GM21619 (cell line): ENCODE measurements around the gene ADGRF1.
A peak's percentile ranks its signal among the peaks of the same experiment; 100 is the strongest.
"Not testable (repeated sequence)": the region's sequence is repeated elsewhere in the genome, so short reads cannot be mapped to it uniquely, and the experiment has no call there.

ENCODE experiments used
- ATAC-seq: cut with Tn5 transposase; IDR thresholded peaks from one replicate; pipeline ENCODE4 v1.9.1; 2021; ENCODE audit not compliant: unreplicated experiment

Gene ADGRF1

GRCh38 chr6:47061309-47062300 is 19.5 kb upstream of the ADGRF1 start:
- no peak for ATAC-seq

- ATAC-seq, result no peak
Observed at GRCh38 chr6:47059216-47059885, 17.2 kb upstream of the ADGRF1 start.

GRCh38 chr6:47057830-47058540 is 15.9 kb upstream of the ADGRF1 start:
- ATAC-seq, result no peak

GRCh38 chr6:47056832-47057231 is 14.7 kb upstream of the ADGRF1 start:
- ATAC-seq, result no peak

DNA sequence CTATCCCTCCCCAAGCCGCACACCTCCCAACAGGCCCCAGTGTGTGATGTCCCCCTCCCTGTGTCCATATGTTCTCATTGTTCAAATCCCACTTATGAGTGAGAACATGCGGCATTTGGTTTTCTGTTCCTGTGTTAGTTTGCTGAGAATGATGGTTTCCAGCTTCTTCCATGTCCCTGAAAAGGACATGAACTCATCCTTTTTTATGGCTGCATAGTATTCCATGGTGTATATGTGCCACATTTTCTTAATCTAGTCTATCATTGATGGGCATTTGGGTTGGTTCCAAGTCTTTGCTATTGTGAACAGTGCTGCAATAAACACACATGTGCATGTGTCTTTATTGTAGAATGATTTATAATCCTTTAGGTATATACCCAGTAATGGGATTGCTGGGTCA is 12.2 kb upstream of the ADGRF1 start:
- ATAC-seq, result not testable (repeated sequence)

DNA sequence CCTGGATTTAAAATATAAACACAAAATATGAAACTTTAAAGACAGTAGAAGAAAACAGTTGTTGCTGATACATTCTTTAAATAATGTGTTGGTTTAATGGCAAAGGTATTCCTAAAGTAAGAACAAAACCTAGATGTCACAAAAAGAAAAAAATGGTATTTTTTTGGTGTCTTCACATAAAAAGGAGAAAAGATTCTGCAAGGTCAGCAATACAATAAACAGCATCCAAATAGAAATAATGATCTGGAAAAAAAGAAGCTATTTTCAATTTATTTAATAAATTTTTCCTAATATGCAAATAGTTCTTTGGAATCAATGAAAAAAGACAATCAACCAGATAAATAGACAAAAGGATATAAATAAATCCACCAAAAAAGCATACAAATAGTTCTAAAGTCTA is 6.5 kb upstream of the ADGRF1 start:
- no peak for ATAC-seq

DNA sequence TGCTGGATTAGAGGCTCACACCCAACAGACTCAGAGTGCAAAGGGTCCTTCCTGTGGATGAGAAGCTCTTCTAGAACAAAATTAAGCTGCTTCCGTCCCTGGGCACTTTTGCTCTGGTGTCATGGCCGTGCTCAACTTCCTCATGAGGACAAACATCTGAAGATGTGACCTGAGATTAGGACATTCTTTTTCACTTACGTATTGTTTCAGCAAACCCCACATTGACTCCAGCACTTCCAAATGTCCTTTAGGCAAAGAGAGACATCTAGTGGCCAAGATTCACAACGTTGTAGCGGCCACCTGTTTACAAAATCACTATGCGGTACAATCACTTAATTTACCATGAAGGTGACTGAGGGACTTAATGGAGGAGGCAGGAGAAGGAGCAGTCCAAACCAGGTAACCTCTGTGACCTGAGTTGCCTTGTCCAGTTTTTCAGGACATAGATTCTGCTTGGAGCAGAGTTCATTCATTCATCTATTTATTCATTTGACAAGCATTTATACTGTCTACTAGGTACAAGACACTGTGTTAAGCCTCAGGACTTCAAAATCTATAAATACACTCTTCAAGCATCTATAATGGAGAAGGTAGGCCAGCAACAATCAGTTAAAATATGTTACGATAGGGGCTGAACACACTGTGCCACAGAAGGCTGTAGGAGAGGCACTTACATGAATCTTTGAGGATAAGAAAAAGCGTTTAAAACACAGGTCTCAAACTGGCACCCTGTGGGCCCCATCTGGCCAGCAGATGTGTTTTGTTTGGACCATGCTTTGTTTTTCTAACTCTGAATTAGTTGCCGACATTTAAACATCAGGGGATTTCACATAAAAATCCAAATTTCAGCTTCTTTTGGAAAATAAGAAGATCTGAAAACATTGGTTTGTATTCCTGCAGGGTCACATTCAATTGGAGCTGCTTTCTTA is 5.6 kb upstream of the ADGRF1 start:
- ATAC-seq, result peak; percentile 91

DNA sequence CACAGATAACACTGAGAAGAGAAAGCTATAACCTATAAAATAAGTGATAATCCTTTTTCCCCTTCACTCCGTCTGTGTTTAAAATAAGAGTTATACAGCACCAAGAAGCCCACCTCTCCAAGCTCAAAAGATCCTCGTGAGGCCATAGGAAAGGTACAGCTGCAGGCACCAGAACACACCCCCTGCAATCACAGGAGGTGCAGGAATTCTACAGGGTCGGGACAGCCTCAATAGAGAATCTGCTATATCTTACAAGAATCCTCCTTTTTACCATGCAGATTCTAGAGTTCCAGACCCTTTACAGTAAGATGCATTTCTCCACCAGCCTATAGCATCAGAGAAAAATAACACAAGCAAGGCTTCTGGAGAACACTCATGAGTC is 5.0 kb upstream of the ADGRF1 start:
- no peak for ATAC-seq

- no peak for ATAC-seq
Observed at GRCh38 chr6:47044397-47044796, 2.3 kb upstream of the ADGRF1 start.

GRCh38 chr6:47043286-47043685 is 1.2 kb upstream of the ADGRF1 start:
- ATAC-seq, result no peak

- ATAC-seq, result no peak
Observed at GRCh38 chr6:47041741-47042140, 391 bp downstream of the ADGRF1 start.

- no peak for ATAC-seq
Observed at GRCh38 chr6:47034926-47035325, 7.2 kb downstream of the ADGRF1 start.

- no peak for ATAC-seq
Observed at GRCh38 chr6:47034421-47034820, 7.7 kb downstream of the ADGRF1 start.

- ATAC-seq, result no peak
Observed at GRCh38 chr6:47032974-47033765, 9.0 kb downstream of the ADGRF1 start.

DNA sequence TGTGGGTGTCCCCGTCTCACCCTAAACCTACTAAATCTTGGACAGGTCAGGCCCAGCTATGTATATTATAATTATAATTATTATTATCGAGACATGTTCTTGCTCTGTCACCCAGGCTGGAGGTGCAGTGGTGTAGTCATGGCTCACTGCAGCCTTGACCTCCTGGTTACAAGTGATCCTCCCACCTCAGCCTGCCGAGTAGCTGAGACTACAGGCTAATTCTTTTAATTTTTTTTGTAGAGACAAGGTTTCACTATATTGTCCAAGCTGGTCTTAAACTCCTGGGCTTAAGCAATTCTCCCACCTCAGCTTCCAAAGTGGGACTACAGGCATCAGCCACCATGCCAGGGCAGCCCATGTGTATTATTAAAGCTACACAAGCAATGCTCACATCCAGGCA is 10.5 kb downstream of the ADGRF1 start:
- ATAC-seq, result no peak

DNA sequence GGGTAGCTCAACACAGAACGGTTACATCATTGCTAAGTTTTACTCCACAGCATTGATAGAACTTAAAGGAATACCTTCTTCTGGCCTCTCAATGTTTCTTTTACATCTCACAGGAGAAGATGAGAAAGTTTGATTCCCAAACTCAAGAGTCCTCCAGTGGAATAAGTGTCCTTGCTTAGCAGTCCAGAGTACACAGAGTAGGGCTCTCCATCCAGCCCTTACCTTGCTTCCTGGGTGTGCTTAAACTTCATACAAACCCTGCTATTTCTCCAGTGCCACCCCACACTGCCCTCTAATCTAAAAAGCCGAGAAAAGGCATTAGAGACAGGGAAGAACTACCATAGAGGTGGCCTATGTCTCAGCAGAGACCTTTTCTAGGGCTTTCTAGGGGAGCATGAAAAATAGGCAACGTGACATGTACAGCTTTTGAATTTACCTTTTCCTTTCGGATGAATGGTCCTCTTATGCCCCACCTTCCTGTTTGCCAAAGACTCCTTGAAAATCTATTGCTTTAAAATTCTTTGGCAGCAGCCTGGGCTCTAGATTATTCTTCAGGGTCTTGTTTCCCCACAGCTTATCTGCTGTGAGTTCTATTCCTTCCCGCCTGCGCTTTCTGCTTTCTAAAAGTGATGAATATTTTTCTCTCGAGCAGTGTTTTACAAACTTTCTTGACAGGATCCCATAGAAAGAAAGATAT is 12.1 kb downstream of the ADGRF1 start:
- ATAC-seq, result no peak

GRCh38 chr6:47028835-47029360 is 13.2 kb downstream of the ADGRF1 start:
- no peak for ATAC-seq

GRCh38 chr6:47027315-47027714 is 14.8 kb downstream of the ADGRF1 start:
- ATAC-seq, result no peak

DNA sequence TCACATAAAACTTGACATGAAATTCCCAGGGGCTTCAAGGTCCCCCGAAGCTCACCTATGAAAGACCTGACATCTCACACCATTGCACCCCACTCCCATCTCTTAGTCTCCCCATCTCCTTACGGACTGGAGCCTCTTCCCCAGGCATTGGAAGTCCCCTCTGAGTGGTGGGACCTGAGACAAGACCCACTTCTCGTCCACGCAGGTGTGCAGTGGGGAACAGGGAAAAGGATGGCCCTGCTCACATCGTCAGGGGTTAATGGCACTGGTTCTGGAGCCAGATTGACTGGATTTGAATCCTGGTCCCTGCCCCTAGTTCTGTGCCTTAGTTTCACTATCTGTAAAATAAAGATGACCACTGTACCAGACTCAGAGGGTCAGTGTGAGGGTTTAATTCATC is 15.5 kb downstream of the ADGRF1 start:
- ATAC-seq, result no peak
